Calu3 (cell line): ENCODE measurements around the gene IFT80. TPM values are rescaled to one million over a fixed set of nuclear protein-coding genes. Genes with fewer than 3 reads are reported as not detected.

Experiments used
- BruUV-seq: library from RNA; stranded (reverse); fragments of 400-500 nt; replicated peaks from 2 replicates; lab custom pipeline; 2021; lab: Mats Ljungman, UMichigan
- CTCF ChIA-PET: fragments of 300-600 bp; sonication (Branson Sonifier 250); formaldehyde crosslinking; loops from one replicate; lab custom pipeline; 2022; ENCODE audit warnings: antibody characterized with exemption; lab: Charles Lee
- DNase-seq: peaks from one replicate; pipeline ENCODE4 v3.0.0; 2022
- H3K27ac Mint-ChIP-seq: one replicate; pipeline ENCODE4 v1.8.0; 2022; ENCODE audit warnings: mixed read lengths; ENCODE audit not compliant: unreplicated experiment
- H3K27me3 Mint-ChIP-seq: one replicate; pipeline ENCODE4 v1.8.0; 2022; ENCODE audit warnings: mixed read lengths; ENCODE audit not compliant: unreplicated experiment
- H3K36me3 Mint-ChIP-seq: one replicate; pipeline ENCODE4 v1.8.0; 2022; ENCODE audit warnings: mild to moderate bottlenecking, moderate library complexity, mixed read lengths; ENCODE audit not compliant: insufficient read depth, unreplicated experiment
- H3K4me1 Mint-ChIP-seq: one replicate; pipeline ENCODE4 v1.8.0; 2022; ENCODE audit warnings: mild to moderate bottlenecking, low read depth, mixed read lengths; ENCODE audit not compliant: unreplicated experiment
- H3K4me3 Mint-ChIP-seq: one replicate; pipeline ENCODE4 v1.8.0; 2022; ENCODE audit warnings: mild to moderate bottlenecking, low read depth, moderate library complexity, mixed read lengths; ENCODE audit not compliant: unreplicated experiment
- H3K9me3 Mint-ChIP-seq: one replicate; pipeline ENCODE4 v1.8.0; 2022; ENCODE audit warnings: low read depth, mixed read lengths; ENCODE audit not compliant: unreplicated experiment
- intact Hi-C: fragments of 100-400 bp; cut with micrococcal nuclease; formaldehyde crosslinking; loops from one replicate; pipeline ENCODE4 v1.10.0; 2022; ENCODE audit not compliant: unreplicated experiment
- total RNA-seq: library from RNA; stranded (reverse); gene quantifications from 2 replicates; pipeline ENCODE4 v1.2.3, GENCODE V29; 2022
- TF ChIP-seq, protein P1 (sequence below): fragments of 200-600 bp; IDR thresholded peaks from one replicate; pipeline ENCODE4 v1.8.0; 2022; ENCODE audit warnings: antibody characterized with exemption; ENCODE audit not compliant: unreplicated experiment

Gene IFT80
- total RNA-seq, 1 experiment from 2014 or later, result 58.0 TPM

DNA sequence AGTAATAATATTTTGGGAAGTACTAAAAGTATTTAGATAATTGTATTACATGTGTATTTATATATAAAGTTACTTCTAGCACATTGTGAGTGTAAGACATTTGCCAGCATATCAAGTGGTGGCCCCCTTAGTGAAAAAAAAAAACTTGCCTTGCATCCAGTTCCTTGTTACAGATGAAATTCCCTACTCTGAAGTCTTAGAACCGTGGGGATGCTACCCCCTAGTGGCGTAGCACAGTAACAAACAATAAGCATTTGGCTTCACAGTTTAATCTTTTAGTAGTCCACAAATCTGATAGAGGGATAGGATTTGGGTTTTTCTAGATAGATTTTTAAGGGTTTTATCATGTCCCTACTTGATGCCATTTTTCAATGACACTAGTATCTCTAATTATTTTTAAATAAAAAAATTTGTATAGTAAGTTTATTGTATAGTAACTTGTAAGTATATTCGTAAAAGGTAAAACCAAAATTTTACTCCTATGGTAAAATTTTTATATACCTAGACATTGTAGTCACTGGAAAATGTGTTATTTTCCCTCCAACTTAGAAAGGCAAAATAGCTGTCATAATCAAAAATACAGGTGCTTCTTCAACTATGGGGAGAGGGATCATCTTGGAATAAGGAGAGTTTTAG lies 14.7 kb upstream of the IFT80 start:
- H3K36me3 Mint-ChIP-seq, result peaks cover 87% of the 10 kb centered on the region

DNA sequence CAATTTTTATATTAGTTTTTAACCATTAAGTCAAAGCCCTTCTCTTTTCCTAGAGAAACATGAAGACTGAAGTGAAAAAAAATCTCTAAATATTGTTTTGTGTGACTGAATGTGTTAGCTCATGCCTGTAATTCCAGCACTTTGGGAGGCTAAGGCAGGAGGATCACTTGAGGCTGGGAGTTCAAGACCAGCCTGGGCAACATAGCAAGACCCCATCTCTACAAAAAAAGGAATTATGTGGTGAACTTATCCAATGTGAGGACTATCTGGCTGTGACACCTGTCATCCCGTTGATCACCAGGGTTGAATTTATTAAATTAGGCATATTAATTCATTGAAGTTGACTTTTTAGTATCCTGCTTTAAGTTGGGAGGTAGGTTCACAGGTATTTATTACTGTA lies 13.5 kb upstream of the IFT80 start:
- DNase-seq, result no peak
- TF ChIP-seq, protein P1, sequence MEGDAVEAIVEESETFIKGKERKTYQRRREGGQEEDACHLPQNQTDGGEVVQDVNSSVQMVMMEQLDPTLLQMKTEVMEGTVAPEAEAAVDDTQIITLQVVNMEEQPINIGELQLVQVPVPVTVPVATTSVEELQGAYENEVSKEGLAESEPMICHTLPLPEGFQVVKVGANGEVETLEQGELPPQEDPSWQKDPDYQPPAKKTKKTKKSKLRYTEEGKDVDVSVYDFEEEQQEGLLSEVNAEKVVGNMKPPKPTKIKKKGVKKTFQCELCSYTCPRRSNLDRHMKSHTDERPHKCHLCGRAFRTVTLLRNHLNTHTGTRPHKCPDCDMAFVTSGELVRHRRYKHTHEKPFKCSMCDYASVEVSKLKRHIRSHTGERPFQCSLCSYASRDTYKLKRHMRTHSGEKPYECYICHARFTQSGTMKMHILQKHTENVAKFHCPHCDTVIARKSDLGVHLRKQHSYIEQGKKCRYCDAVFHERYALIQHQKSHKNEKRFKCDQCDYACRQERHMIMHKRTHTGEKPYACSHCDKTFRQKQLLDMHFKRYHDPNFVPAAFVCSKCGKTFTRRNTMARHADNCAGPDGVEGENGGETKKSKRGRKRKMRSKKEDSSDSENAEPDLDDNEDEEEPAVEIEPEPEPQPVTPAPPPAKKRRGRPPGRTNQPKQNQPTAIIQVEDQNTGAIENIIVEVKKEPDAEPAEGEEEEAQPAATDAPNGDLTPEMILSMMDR, result no peak
- H3K4me3 Mint-ChIP-seq, result no peak overlapping the region
- CTCF ChIA-PET, result interaction anchor here (1.3 to 1.5 kb wide), 3 partner anchors 240 to 424 kb away, joined by 3 to 9 read pairs (median 6); partner anchors contain the start of gene IL12A
- BruUV-seq, result no TSS peak
- peak overlapping the region; percentile 18 for H3K27ac Mint-ChIP-seq
- peaks cover 88% of the 10 kb centered on the region for H3K36me3 Mint-ChIP-seq
- H3K4me1 Mint-ChIP-seq, result peaks cover 33% of the 10 kb centered on the region
- intact Hi-C loops, result loop anchor here (5.0 kb wide), 1 partner anchor 185 kb away; the partner anchor contains the start of gene C3orf80
- H3K9me3 Mint-ChIP-seq, result no peaks in the 10 kb centered on the region
- no peaks in the 10 kb centered on the region for H3K27me3 Mint-ChIP-seq

More for the DNA sequence above, 14.7 kb upstream of the IFT80 start:
- DNase-seq, result peak; percentile 89
- no peaks in the 10 kb centered on the region for H3K9me3 Mint-ChIP-seq
- no peak overlapping the region for H3K27ac Mint-ChIP-seq
- CTCF ChIA-PET, result interaction anchor here (0.6 to 1.5 kb wide), 5 partner anchors 10 to 251 kb away, joined by 3 to 9 read pairs (median 4); partner anchors contain the start of gene IFT80
- H3K27me3 Mint-ChIP-seq, result no peaks in the 10 kb centered on the region
- intact Hi-C loops, result loop anchor here (1.0 to 5.0 kb wide), 3 partner anchors 186 to 381 kb away; partner anchors contain the start of gene C3orf80
- TF ChIP-seq, protein P1, result peak; percentile 89
- peaks cover 27% of the 10 kb centered on the region for H3K4me1 Mint-ChIP-seq
- no TSS peak for BruUV-seq
- H3K4me3 Mint-ChIP-seq, result no peak overlapping the region

DNA sequence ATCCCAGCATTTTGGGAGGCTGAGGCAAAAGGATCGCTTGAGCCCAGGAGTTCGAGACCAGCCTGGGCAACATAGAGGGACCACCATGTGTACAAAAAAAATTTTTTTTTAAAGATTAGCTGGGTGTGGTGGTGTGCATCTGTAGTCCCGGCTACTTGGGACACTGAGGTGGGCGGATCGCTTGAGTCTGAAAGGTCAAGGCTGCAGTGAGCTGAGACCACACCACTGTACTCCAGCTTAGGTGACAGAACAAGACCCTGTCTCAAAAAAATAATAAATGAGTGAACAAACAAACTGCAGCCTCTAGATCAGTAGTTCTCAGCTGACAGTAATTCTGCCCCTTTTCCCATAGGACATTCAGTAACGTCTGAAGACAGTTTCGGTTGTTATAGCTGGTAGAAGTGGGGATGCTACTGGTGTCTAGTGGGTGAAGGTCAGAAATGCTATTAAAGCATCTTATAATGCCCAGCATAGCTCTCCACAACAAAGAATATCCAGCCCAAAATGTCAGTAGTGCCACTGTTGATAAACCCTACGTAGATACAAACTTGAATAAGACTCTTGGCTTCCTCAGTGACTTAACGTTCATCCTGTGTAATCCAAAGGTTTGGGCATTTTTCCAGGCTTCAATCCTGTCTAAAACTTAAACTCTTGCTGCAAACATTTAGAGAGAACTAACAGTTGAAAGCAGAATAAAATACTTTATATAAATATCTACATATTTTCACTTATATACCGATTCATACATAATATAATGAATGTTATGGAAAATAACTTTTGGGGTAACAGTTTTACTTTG lies 11.0 kb upstream of the IFT80 start:
- Mint-ChIP-seq H3K4me1 (peaks cover 23% of the 10 kb centered on the region), H3K9me3 (no peaks in the 10 kb centered on the region), H3K27ac (peak overlapping the region; percentile 50), H3K36me3 (peaks cover 86% of the 10 kb centered on the region), H3K4me3 (no peak overlapping the region), H3K27me3 (no peaks in the 10 kb centered on the region)
- DNase-seq, result no peak
- CTCF ChIA-PET, result interaction anchor here (0.6 to 1.2 kb wide), 4 partner anchors 8 to 267 kb away, joined by 3 to 6 read pairs (median 4); partner anchors contain the start of gene SMC4
- intact Hi-C loops, result loop anchor here (5.0 to 10.0 kb wide), 2 partner anchors 183 to 265 kb away; partner anchors contain the start of genes ARL14 and C3orf80
- BruUV-seq, result no TSS peak
- TF ChIP-seq, protein P1, result no peak

DNA sequence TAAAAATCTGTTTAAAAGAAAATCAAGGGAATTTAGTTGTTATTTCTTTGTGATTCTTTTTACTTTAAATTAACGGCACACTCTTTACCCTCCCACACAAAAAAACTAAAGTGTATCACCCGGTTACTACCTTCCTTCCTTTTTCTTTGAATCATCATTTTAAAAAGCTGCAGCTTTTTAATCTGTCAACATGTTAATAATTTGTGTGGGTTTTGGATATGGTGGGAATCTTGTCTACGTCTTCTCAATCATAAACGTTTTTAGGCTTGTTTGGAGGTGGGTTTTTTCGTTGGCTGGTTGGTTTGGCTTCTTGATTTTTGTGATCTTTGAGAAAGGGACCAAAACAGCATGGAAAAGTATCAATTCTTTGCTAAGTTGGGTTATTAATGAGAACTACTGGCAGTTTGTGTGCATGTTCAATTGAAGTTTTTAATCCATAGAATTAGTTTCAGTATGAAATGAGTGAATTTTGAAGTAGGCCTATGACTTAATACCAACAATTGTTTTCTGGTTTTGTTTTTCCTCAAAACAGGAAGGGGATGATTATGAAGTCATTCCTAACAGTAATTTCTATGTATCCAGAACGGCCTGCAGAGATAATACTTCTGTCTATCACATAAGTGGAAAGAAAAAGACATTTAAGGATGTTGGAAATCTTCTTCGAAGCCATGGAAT lies 4.9 kb upstream of the IFT80 start:
- H3K36me3 Mint-ChIP-seq, result peaks cover 95% of the 10 kb centered on the region
- no peaks in the 10 kb centered on the region for H3K27me3 Mint-ChIP-seq
- intact Hi-C loops, result loop anchor here (2.0 to 10.0 kb wide), 3 partner anchors 17 to 271 kb away; partner anchors contain the start of genes ARL14 and TRIM59
- peak overlapping the region; percentile 98 for H3K4me3 Mint-ChIP-seq
- H3K27ac Mint-ChIP-seq, result peak overlapping the region; percentile 98
- no peak for DNase-seq
- no peaks in the 10 kb centered on the region for H3K9me3 Mint-ChIP-seq
- CTCF ChIA-PET, result interaction anchor here (0.5 kb wide), 1 partner anchor 10 kb away, joined by 3 read pairs; no protein-coding TSS in a partner anchor
- no TSS peak for BruUV-seq
- TF ChIP-seq, protein P1, result no peak
- peaks cover 29% of the 10 kb centered on the region for H3K4me1 Mint-ChIP-seq
